Prostate gland (tissue), 2 donors: ENCODE results near the gene EML1.

Experiments
- POLR2A ChIP-seq: fragments of 450-650 bp; IDR thresholded peaks from one replicate; pipeline ENCODE4 v1.6.1; 2016; ENCODE audit warnings: antibody characterized with exemption, mild to moderate bottlenecking
- TF ChIP-seq, protein P1 (sequence below), 4 experiments: fragments of 200-600 bp in 2 of 4; fragments of 450-650 bp in 2 of 4; sonication (generic) in 2 of 4; IDR thresholded peaks; 1 replicate in 3 of 4; 2 replicates in 1 of 4; pipeline ENCODE4 v1.5.1; 2016 to 2019; ENCODE audit warnings: antibody characterized with exemption in 4 of 4, mild to moderate bottlenecking in 2 of 4, moderate library complexity in 2 of 4

DNA sequence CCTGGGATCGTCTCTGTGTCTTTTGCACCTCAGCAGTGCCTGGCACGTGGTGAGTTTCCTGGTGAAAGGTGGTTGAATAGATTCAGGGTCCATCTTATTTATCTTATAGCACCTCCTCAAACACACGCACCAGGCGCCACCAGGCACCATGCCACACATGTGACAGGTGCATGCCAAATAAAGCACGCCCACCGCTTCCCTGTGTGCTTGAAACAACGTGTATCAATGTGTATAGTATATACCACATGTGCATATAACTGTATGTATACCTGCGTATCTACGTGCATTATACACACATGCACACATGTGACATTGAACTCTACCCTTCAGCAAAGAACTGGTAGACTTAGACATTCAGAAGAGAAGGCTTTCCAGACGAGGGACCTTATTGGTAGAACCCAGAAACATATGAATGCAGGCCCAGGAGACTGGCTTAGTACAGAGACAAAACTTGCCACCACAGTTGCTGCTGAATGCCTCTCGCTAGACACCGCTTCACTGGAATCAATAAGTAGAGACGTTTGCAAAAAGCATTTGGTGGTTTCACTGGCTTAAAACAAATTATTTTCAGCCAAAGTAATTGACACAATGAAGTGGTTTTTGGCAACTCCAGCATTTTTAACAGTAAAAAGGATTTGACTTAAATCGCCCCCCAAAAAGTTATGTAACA, 10.0 kb downstream of the EML1 start:
- TF ChIP-seq, protein P1, sequence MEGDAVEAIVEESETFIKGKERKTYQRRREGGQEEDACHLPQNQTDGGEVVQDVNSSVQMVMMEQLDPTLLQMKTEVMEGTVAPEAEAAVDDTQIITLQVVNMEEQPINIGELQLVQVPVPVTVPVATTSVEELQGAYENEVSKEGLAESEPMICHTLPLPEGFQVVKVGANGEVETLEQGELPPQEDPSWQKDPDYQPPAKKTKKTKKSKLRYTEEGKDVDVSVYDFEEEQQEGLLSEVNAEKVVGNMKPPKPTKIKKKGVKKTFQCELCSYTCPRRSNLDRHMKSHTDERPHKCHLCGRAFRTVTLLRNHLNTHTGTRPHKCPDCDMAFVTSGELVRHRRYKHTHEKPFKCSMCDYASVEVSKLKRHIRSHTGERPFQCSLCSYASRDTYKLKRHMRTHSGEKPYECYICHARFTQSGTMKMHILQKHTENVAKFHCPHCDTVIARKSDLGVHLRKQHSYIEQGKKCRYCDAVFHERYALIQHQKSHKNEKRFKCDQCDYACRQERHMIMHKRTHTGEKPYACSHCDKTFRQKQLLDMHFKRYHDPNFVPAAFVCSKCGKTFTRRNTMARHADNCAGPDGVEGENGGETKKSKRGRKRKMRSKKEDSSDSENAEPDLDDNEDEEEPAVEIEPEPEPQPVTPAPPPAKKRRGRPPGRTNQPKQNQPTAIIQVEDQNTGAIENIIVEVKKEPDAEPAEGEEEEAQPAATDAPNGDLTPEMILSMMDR (IDR thresholded peaks at IDR 0.05) = no peak
- TF ChIP-seq POLR2A = no peak
